Fibroblast of mammary gland (primary cell): ENCODE measurements around the gene CACNA2D2.

Experiments used
- DNase-seq: peaks from one replicate; pipeline ENCODE4 v3.0.0-alpha.2; 2010; ENCODE audit warnings: low read depth
- H3K4me3 ChIP-seq: 2 replicates; pipeline ENCODE4 v1.5.1; 2011; ENCODE audit warnings: low read depth, mild to moderate bottlenecking, low read length, moderate library complexity; ENCODE audit not compliant: control insufficient read depth
- TF ChIP-seq, protein P1 (sequence below): conservative IDR thresholded peaks from 2 replicates; pipeline ENCODE4 v1.5.1; 2011; ENCODE audit warnings: low read depth, low read length, inconsistent platforms; ENCODE audit not compliant: control insufficient read depth, insufficient read depth

The CACNA2D2 gene

DNA sequence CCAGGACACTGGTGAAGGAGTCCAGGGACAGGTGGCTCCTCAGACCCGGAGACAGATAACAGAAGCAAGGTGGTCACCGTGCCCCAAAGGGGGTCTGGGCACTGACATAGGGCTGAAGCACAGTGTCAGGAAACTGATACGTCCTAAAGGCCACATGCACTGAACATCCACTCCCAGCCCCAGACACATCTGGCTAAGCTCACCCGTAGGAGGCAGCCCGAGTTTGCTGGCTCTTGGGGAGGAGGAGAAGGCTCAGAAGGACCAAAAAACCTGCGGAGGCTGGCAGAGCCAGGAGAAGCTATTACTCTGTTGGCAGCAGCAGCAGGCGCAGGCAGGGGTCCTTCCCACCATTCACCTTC, 1.2 kb downstream of the CACNA2D2 start:
- TF ChIP-seq, protein P1, sequence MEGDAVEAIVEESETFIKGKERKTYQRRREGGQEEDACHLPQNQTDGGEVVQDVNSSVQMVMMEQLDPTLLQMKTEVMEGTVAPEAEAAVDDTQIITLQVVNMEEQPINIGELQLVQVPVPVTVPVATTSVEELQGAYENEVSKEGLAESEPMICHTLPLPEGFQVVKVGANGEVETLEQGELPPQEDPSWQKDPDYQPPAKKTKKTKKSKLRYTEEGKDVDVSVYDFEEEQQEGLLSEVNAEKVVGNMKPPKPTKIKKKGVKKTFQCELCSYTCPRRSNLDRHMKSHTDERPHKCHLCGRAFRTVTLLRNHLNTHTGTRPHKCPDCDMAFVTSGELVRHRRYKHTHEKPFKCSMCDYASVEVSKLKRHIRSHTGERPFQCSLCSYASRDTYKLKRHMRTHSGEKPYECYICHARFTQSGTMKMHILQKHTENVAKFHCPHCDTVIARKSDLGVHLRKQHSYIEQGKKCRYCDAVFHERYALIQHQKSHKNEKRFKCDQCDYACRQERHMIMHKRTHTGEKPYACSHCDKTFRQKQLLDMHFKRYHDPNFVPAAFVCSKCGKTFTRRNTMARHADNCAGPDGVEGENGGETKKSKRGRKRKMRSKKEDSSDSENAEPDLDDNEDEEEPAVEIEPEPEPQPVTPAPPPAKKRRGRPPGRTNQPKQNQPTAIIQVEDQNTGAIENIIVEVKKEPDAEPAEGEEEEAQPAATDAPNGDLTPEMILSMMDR: no peak
- DNase-seq: no peak
- H3K4me3 ChIP-seq: no peak overlapping the region

DNA sequence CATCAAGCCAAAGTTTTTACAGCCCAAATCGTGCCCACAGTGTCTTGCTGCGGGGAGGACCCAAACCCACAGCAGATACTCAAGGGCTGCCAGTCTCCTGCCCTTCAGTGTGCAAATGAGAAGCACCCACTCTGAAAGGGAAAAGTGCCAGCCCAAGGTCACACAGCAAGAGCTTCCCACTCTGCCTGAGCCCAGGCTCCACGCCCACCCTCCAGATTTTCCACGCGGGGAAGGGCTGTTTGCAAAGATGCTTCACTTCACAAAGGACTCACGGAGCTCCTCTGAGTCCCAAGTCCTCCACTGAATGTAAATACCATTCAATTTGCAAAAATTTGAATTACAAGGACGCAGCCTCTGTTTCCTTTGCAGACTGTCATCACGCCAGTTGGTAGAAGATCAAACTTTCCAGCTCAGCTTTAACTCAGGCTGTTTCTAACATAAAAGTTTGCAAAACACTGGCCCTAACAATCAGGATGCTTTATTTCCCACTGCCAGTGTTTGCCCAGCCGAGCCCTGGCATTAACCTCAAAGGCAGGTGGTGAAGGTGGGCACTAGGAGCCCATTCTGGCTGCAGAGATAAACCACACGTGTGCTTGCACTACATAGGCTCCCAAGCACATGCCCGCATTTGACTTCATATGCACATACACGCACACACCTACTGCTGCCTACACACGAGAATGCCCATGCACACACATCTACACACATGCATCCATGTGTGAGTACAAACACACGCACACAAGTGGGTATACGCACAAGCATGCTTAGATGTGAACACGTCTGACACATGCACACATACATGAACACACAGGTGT, 7.6 kb downstream of the CACNA2D2 start:
- no peak for DNase-seq
- H3K4me3 ChIP-seq: no peak overlapping the region
- TF ChIP-seq, protein P1: no peak

DNA sequence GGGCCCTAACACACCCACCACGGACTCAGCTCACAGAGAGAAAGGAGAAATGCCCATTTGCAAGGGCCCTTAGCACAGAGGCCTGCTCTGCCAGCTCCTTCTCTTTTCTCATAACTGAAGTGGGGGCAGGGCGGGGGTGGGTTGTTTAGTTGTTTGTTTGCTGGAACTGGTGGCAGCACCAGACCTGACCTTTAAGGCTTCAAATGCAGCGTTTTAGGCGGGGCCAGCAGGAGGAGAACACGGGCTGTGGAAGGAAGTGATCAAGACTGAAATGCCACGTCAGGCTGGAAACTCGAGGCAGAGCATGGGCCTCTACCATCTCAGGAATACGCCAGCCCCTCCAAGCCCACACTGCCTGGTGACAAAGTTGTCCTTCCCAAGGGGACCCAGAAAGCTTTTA, 9.3 kb downstream of the CACNA2D2 start:
- no peak for DNase-seq
- no peak overlapping the region for H3K4me3 ChIP-seq
- TF ChIP-seq, protein P1: no peak

DNA sequence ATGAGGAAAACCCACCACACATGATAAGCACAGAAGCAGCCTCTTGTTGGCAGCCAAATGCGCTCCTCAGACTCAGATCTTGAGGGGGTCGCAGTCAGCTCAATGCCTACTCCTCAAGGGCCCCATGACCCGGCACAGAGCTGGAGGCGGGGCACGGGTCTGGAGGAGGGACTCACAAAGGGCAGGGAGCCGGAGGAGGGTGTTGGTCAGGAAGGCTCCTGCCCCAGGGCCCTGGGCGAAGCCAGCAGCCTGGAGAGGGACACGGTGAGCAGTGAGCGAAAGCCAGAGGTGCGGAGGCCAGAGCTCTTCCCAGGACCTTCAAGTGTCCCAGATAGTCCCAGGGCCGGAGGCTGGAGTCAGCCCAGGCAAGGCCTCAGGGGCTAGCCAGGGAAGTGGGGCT, 9.8 kb downstream of the CACNA2D2 start:
- TF ChIP-seq, protein P1: no peak
- no peak overlapping the region for H3K4me3 ChIP-seq
- no peak for DNase-seq

DNA sequence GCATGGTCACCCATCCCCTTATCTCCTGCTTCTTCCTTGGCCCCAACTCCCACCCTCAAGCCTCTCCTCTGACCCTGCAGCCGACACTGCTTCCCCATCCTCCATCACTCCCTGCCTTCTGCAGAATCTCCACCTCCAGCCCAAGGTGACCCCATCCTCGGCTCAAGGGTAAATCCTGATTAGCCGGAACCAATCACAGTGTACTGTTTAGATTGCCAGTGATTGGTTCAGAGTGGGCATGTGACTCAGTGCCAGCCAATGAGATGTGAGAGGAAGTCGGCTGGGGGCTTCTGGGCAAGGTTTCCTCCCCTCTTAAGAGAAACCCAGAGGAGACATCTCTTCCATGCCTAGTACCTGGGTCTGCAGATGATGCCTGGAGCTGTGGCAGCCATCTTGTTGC, 10.3 kb downstream of the CACNA2D2 start:
- TF ChIP-seq, protein P1: no peak
- H3K4me3 ChIP-seq: no peak overlapping the region
- no peak for DNase-seq

DNA sequence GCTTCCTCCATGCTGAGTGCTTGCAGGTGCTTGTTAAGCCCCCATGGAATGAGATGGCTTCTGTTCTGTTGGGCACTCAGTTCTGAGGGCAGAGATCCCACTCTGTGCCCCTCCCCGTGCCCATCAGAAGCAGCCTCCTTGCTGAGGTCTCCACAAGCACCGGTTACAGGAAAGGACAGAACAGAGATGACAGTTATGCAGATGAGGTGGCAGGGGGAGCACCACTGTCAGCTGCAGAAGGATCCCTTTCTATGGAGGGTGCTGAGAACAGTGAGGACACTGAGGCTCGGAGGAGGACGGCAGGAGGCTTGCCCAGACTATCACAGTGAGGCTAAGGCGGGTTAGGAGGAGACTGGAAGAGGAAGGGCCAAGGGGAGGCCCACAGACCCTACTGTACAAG, 12.4 kb downstream of the CACNA2D2 start:
- no peak overlapping the region for H3K4me3 ChIP-seq
- TF ChIP-seq, protein P1: no peak
- no peak for DNase-seq
